GM10847 (cell line): Measurements from ENCODE around the gene MS4A10.

ENCODE experiments used
- POLR2A ChIP-seq: IDR thresholded peaks from 2 replicates; pipeline ENCODE4 v1.6.1; 2011; ENCODE audit not compliant: insufficient read length; ENCODE audit errors: extremely low read depth

Gene MS4A10

DNA sequence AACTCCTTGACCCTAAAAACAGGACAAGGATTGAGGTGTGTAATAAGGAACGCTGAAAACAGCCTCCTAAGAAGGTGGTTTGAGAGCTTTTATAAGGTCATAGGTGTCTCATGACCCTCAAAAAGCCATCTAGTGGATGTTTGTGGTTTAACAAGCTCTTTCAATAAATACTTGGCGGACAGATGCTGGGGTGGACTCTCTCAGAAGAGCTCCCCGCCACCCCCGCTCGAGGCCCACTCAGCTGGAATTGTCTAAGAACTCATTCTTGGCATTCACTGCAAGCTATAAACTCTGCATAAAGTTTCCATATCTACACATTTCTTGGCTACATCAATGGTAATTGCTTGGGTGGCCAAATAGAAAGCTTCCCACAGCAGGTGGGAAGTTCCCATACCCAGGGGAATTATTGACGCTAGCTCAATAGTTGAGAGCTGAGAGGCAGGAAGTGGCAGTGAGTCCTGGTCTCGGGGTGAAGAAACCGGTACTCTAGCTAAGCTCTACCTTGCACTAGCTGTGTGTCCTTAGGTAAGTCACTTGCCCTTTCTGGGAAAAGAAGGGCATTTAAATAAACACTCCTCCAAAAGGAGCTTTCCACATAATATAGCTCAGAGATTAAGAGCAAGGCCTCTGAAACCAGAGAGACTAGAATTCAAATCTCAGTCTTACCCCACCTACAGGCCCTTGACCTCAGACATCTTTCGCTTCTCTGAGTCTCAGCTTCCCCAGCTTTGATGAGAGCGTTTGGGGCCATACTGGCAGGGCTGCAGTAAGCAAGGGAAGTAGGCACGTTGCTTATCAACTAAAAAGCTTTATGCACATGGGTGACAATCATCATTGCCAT, 22.1 kb upstream of the MS4A10 start:
- TF ChIP-seq POLR2A = no peak

DNA sequence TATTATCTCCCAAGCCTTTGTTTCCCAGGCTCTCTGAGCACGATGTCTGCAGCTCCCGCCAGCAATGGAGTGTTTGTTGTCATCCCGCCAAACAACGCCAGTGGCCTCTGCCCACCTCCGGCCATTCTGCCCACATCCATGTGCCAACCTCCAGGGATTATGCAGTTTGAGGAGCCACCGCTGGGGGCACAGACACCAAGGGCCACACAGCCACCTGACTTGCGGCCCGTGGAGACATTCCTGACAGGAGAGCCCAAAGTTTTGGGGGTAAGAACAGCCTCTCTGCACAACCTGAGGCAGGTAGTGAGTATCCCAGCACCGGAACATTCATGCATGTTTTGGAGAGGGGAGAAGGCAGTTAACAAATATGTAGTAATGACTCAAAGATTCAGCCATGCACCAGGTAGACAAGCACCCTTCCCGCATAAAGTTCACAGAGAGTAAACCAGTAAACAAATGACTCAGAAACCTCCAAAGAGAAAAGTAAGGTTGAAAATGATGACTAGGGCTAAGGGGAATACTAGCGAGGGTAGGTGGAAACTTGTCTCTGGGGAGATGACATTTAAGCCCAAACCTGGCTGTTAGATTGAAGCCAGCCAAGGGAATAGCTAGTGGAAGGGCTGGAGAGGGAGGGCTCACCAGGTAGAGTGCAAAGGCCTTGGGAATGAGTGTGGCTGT, 21.3 kb upstream of the MS4A10 start:
- TF ChIP-seq POLR2A = no peak

DNA sequence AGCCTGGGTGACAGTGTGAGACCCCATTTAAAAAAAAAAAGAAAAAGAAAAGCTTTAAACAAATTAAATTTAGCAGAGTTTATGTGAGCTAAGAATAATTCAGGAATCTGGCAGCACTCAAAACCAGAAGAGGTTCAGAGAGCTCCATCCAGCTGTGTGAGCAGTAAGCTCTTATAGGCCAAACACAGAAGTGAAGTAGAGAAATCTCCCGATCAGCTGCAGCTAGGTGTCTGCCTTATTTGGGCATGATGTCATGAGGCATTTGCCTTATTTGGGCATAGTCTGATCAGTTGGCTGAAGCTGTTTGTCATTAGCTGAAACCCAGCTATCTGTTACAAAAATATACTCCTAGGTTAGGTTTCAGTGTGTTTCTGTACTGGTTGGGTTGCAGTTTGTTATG, 20.3 kb upstream of the MS4A10 start:
- no peak for TF ChIP-seq POLR2A

DNA sequence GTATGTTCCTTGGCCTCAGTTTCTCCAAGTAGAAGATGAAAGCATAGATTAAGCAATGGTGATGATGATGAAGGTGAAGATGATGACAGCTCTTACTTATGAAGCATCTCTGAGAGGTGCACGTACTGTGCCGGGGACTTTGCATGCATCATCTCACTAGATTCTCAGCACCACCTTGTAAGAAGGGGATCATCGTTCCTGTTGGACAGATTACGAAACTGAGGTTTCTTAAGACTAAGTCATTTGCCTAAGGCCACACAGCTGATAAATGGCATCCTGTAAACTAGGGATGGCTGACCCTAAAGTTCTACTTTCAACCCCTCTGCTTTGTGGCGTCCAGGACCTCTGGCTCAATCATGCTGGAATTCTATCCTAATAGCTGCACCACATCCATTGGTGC, 19.8 kb upstream of the MS4A10 start:
- no peak for TF ChIP-seq POLR2A

DNA sequence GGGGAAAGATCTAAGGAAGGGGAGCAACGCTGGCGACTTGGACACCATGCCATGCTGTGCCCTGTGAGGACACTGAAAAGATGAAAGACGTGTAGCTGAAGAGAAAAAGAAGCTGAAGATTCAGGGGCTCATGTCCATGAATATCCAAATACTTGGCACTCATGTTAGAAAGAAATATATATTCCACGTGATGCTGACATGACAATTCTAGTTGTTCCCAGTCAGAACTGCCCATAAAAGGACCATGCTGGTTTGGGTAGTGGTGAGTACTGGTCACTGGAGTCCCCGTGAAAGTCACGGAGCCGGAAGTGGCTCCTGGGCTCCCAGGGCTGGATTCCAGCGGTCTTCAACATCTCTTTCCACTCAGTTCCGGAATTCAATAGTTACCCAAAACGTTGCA, 18.6 kb upstream of the MS4A10 start:
- no peak for TF ChIP-seq POLR2A

DNA sequence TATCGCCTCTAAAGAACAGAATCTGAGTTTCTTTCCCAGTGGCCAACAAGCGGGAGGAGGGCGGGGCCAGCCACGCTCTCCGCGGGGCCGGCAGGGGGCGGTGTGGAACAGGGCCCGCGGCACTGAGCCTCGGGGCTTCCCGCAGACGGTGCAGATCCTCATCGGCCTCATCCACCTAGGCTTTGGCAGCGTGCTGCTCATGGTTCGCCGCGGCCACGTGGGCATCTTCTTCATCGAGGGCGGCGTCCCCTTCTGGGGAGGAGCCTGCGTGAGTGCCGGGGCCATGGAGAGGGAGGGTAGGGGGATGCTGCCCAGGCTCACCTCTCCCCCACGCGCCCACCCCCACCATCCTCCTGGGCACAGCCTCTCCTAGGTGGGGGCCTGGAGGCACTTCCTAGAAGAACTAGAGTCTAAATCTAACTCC, 17.7 kb upstream of the MS4A10 start:
- no peak for TF ChIP-seq POLR2A

DNA sequence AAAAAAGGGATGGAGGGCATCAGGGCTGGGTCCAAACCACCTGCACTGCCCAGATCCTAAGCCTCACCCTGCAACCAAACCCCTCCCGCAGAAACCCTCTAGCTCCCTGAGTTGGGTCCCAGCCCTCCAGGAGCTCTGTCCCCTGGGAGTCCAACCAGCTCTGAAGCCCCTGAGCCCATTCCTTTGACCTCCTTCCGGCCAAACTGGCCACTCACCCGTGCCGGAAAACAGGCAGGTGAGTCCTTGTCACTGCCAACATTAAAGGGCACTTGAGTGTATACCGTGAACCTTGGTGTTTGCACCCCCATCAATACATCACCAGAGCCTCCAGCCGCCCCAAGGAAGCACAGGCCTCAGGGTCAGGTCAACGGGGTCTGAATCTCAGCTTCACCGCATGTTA, 16.9 kb upstream of the MS4A10 start:
- no peak for TF ChIP-seq POLR2A

DNA sequence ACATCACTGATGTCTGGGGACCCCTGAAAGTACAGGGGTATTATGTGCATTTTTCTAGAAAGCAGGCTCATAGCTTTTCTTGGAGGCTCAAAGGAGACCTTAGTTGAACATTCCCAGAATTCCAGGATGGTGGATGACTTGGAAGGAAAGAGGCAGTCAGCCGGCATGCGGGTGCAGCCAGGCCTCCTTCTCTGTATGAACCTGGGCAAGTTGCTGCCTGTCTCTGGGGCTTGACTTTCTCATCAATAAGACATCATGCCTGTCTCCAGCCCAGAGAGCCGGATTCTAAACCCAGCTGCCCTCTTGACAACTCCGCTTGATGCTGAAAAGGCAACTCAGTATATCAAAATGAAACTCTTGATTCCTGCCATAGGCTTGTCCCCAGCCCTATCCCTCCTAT, 15.9 kb upstream of the MS4A10 start:
- no peak for TF ChIP-seq POLR2A

DNA sequence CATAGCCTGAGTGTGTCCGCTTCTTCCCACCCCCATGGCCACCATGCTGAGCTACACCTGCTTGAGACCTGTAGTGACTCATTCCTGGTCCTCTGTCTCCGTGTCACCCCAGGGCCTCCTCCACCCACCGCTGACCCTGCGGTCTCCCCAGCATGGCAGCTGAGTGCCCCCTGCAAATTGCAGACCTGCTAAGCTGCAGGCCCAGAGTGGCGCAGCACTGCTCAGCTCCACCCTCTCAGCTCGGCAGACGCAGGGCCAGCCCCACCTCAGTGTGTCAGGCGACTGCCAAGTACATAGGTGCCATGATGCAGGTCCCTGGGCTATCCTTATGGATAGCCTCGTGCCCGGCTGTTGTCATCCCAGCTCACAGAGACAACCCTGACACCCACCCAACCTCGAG, 15.3 kb upstream of the MS4A10 start:
- no peak for TF ChIP-seq POLR2A

DNA sequence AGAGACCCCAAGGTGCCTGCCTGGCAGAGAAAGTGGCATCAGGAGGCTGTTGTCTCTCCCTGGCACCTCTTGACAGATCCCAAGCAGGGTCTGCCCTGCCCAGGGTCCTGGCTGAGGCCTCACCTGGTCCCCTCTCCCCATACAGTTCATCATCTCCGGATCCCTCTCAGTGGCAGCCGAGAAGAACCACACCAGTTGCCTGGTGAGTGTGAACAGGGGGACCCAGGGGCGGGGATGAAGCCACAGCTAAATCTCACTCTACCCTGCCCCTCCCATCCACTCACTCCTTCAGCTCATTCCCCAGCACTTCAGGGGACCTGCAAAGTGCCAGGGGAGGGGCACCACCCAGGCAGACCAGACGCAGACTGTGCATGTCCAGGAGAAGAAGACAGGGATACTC, 14.0 kb upstream of the MS4A10 start:
- no peak for TF ChIP-seq POLR2A

DNA sequence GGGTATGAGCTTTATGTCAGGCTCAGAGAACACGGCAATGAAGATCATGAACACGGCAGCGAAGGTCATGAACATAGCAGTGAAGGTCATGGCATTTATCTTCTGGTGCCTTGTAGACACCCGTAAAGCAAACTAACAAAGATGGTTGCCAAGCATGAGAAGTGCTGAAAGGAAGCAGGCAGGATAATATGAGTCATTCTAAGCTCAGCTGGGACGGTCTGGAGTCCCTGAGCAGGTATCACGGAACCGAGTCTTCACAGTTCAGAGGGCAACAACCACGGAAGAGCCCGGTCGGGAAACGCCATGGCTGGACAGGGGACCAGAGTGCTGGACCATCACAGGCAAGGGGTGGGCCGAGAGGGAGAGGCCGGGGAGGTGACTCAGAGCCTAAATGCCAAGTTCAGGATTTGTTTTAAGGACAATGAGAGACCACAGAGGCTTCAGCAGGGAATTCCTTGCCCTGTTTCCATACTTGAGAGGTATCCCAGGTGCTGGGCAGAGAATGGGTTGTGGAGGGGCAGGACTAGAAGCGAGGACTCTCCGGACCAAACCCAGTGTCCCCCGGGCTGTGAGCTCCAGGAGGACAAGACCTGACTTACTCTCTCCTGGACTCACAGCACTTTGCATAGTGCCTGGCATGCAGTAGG, 13.1 kb upstream of the MS4A10 start:
- TF ChIP-seq POLR2A = no peak

DNA sequence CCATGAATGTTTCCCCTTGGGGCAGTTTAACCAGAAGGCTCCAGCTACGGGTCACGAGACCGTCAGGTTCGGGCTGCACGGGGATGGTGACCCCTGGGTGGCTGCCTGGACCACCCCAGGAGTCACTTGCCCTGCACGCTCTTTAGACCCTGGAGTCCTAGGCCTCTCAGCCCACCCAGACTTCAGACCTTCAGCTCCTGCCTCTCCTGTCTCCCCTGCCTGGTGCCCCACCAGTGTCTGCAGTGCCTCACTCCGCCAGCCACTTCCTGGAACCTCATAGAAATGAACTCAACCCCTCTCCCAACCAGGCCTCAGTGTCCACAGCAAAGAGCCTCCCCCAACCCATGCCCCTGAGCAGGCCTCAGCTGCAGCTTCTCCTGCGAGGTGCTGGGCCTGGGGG, 12.5 kb upstream of the MS4A10 start:
- no peak for TF ChIP-seq POLR2A

DNA sequence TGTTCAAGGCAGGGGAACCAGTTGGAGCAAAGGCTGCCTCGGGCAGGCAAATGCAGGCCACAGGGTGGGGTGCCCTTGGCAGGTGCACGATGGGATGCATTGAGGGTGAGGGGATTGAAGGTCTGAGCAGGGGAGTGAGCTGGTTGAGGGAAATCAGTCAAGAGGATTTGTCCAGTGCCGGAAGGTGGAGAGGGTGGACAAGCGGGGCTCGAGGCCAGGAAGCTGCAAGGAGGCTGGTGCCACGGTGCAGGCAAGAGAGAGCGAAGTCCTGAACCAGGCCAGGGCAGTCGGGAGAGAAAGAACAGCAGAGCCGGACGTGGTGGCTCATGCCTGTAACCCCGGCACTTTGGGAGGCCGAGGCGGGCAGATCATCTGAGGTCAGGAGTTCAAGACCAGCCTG, 10.4 kb upstream of the MS4A10 start:
- TF ChIP-seq POLR2A = no peak

DNA sequence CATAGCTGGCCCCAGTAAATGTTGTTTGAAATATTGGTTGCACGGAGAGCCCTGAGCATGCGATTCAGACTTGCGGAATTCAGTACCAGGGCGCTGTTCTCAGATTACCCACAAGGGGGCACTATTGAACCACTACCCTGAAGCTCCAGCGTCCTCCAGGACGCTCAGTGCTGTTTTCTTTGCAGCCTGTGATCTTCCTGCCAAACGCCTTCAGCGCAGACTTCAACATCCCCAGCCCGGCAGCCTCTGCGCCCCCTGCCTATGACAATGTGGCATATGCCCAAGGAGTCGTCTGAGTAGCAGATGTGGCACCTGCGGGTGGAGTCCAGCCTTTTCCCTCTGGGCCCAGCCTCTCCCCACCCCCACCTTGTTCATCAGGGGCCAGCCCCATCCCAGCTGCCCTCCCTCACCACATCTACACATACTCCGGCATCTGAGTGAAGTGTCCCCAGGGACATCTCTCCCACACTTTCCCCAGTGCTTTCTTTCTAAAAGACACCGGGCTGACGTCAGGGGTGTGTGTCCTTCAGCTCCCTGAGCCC, 9.6 kb upstream of the MS4A10 start:
- TF ChIP-seq POLR2A = no peak

DNA sequence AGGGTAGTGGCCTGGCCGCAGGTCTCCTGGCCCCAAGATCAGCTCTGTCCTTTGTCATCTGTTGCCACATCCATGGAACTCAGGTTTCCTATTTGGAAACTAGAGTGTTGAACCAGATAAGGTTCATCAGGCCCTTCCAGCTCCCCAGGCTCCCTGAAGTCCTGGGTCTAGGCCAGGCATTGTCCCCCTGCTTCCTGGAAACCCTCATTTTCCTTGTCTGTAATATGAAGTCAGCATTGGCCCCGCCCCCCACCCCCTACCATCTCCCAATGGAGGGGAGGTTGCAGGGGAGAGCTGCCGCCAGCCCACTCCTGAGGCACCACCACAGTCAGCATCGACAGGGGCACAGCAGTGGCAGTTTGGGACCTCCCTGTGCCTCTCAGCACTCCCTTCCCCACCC, 9.0 kb upstream of the MS4A10 start:
- no peak for TF ChIP-seq POLR2A

DNA sequence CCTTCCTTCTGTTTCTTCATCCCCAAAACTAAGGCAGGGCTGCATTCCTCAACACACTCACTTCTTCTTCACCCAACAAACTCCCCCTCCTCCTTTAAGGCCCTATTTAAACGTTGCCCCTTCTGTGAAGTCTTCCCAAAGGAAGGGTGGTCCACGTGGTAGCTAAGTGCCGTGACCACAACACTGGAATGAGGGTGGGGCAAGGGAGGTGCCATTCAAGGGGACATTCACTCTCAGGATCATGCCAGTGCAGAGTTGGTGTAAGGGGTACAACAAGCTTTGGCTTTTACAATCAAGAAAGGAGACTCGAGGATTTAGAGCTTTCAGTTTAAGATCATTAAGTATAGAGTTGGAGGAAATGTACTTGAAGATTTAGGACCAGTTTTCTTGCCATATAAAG, 8.0 kb upstream of the MS4A10 start:
- TF ChIP-seq POLR2A = no peak
